Measurements from ENCODE around the gene NCBP3.

NCBP3 gene

GRCh38 chr17:3761918-3762380, 84.1 kb downstream of the NCBP3 start:
- no peaks in the 10 kb centered on the region for H3K79me2 ChIP-seq (ENCODE audit: insufficient read depth, low read length)

DNA sequence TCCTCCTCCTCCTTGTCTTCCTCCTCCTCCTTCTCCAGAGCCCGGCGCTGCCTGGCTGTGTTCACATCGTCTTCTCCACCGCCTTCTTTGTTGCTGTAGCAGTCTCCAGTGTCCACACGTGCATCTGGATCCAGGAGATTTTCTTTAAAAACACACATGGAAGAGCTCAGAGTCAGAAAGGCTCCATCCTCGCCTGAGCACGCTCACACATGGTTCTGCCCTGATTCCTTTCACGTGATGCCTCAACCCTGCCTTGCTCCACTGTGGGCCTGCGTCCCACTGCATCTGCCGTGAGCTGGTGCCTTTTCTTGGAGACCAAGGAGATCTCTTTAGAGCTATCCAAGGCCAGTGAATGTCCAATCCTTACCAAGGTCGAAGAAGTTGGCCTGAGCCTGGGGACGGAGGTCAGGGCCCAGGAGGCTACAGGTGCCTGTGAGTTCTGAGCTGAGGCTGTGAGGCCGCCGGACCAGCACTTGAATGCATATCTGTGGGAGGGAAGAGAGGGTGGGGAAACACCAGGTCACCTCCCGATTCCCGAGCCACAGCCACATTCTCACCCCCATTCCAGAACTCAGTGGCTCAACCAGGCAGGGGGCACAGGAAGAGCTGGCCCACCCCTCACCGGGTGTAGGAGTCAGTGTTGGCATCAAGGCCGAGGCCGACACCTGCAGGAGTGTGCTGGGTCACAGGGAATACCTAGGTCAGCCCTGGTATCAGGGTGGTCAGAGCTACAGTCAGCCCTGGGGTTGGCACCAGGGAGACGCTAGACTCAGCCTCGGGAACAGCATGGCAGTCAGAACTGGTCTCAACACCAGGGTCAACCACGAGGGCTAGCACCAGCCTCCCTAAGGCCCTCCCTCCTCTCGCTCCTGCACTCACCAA, 84.8 kb downstream of the NCBP3 start:
- no peaks in the 10 kb centered on the region; the same call in 1 of the 2 replicates for H3K36me3 ChIP-seq (ENCODE audit: insufficient read depth, low read length)
- no peak overlapping the region for H3K4me2 ChIP-seq (ENCODE audit: low read length)
- no peak overlapping the region for H3K9ac ChIP-seq (ENCODE audit: low read length)
- no peaks in the 10 kb centered on the region for H4K20me1 ChIP-seq (ENCODE audit: insufficient read depth, low read length)
- no peak overlapping the region for H2AFZ ChIP-seq (ENCODE audit: low read length)
- peaks cover 6% of the 10 kb centered on the region; the same call in 1 of the 2 replicates for H3K9me3 ChIP-seq (ENCODE audit: low read length)
- no peak overlapping the region for H3K4me3 ChIP-seq (ENCODE audit: low read depth, low read length, poor library complexity, severe bottlenecking)
- H3K4me1 ChIP-seq (ENCODE audit: insufficient read depth, low read length, severe bottlenecking): peaks cover 4% of the 10 kb centered on the region
- peaks cover 10% of the 10 kb centered on the region for H3K27me3 ChIP-seq (ENCODE audit: insufficient read depth, low read length)
- H3K79me2 ChIP-seq (ENCODE audit: insufficient read depth, low read length): no peaks in the 10 kb centered on the region
- H3K9me2 ChIP-seq (ENCODE audit: low read depth, low read length): no peaks in the 10 kb centered on the region
- no peak overlapping the region for H3K27ac ChIP-seq (ENCODE audit: low read depth, low read length, poor library complexity, severe bottlenecking)
- TF ChIP-seq CTCF (IDR thresholded peaks at IDR 0.05; ENCODE audit: low read length) (no peak), EZH2 (IDR thresholded peaks at IDR 0.05; ENCODE audit: borderline replicate concordance, low read length) (no peak)
- no peaks in the 10 kb centered on the region for H3F3A ChIP-seq (ENCODE audit: insufficient read depth, low read length)

More at GRCh38 chr17:3761918-3762380, 84.1 kb downstream of the NCBP3 start:
- no peak overlapping the region for H3K4me3 ChIP-seq (ENCODE audit: low read depth, low read length, poor library complexity, severe bottlenecking)
- H3K9me2 ChIP-seq (ENCODE audit: low read depth, low read length): no peaks in the 10 kb centered on the region
- no peaks in the 10 kb centered on the region for H3F3A ChIP-seq (ENCODE audit: insufficient read depth, low read length)
- H3K9ac ChIP-seq (ENCODE audit: low read length): no peak overlapping the region
- no peaks in the 10 kb centered on the region; the same call in 1 of the 2 replicates for H3K36me3 ChIP-seq (ENCODE audit: insufficient read depth, low read length)
- peaks cover 10% of the 10 kb centered on the region for H3K27me3 ChIP-seq (ENCODE audit: insufficient read depth, low read length)
- peaks cover 4% of the 10 kb centered on the region for H3K4me1 ChIP-seq (ENCODE audit: insufficient read depth, low read length, severe bottlenecking)
- H4K20me1 ChIP-seq (ENCODE audit: insufficient read depth, low read length): no peaks in the 10 kb centered on the region
- no peak overlapping the region for H3K4me2 ChIP-seq (ENCODE audit: low read length)
- TF ChIP-seq EZH2 (IDR thresholded peaks at IDR 0.05; ENCODE audit: borderline replicate concordance, low read length) (no peak), CTCF (IDR thresholded peaks at IDR 0.05; ENCODE audit: low read length) (no peak)
- no peak overlapping the region for H2AFZ ChIP-seq (ENCODE audit: low read length)
- no peak overlapping the region for H3K27ac ChIP-seq (ENCODE audit: low read depth, low read length, poor library complexity, severe bottlenecking)
- peaks cover 6% of the 10 kb centered on the region; the same call in 1 of the 2 replicates for H3K9me3 ChIP-seq (ENCODE audit: low read length)

GRCh38 chr17:3759597-3760216, 86.3 kb downstream of the NCBP3 start:
- Histone ChIP-seq H3K9ac (ENCODE audit: low read length) (no peak overlapping the region), H3K27ac (ENCODE audit: low read depth, low read length, poor library complexity, severe bottlenecking) (no peak overlapping the region), H3K79me2 (ENCODE audit: insufficient read depth, low read length) (no peaks in the 10 kb centered on the region), H2AFZ (ENCODE audit: low read length) (no peak overlapping the region), H3K4me1 (ENCODE audit: insufficient read depth, low read length, severe bottlenecking) (peaks cover 5% of the 10 kb centered on the region), H3K4me3 (ENCODE audit: low read depth, low read length, poor library complexity, severe bottlenecking) (no peak overlapping the region), H3F3A (ENCODE audit: insufficient read depth, low read length) (no peaks in the 10 kb centered on the region), H3K9me2 (ENCODE audit: low read depth, low read length) (no peaks in the 10 kb centered on the region), H3K36me3 (ENCODE audit: insufficient read depth, low read length) (no peaks in the 10 kb centered on the region; the same call in 1 of the 2 replicates), H4K20me1 (ENCODE audit: insufficient read depth, low read length) (no peaks in the 10 kb centered on the region), H3K4me2 (ENCODE audit: low read length) (no peak overlapping the region), H3K9me3 (ENCODE audit: low read length) (peaks cover 6% of the 10 kb centered on the region; the same call in 1 of the 2 replicates), H3K27me3 (ENCODE audit: insufficient read depth, low read length) (peaks cover 10% of the 10 kb centered on the region)
- TF ChIP-seq EZH2 (IDR thresholded peaks at IDR 0.05; ENCODE audit: borderline replicate concordance, low read length): no peak
- TF ChIP-seq CTCF (IDR thresholded peaks at IDR 0.05; ENCODE audit: low read length): no peak

Measured in OCI-LY1 (cell line).